Panc1 (cell line): ENCODE results near the gene RPL36.

Experiments used
- CTCF ChIP-seq: fragments of 450-650 bp; IDR thresholded peaks from 2 replicates; pipeline ENCODE4 v1.5.1; 2017; ENCODE audit warnings: mild to moderate bottlenecking
- POLR2AphosphoS5 ChIP-seq: IDR thresholded peaks from 2 replicates; pipeline ENCODE4 v1.6.1; 2012; ENCODE audit warnings: mild to moderate bottlenecking, low read depth, low read length, moderate library complexity
- SIN3A ChIP-seq: IDR thresholded peaks from 2 replicates; pipeline ENCODE4 v1.6.1; 2012; ENCODE audit warnings: low read depth, mild to moderate bottlenecking, low read length, moderate library complexity, borderline replicate concordance; ENCODE audit not compliant: insufficient read depth
- TF ChIP-seq, protein P1 (sequence below), 2 experiments: IDR thresholded peaks; 2 replicates each; pipeline ENCODE4 v1.6.1; 2011 to 2012; ENCODE audit warnings: low read depth in 2 of 2, control low read depth in 1 of 2, low read length in 1 of 2, mild to moderate bottlenecking in 1 of 2, moderate library complexity in 1 of 2; ENCODE audit not compliant: insufficient read depth in 1 of 2

DNA sequence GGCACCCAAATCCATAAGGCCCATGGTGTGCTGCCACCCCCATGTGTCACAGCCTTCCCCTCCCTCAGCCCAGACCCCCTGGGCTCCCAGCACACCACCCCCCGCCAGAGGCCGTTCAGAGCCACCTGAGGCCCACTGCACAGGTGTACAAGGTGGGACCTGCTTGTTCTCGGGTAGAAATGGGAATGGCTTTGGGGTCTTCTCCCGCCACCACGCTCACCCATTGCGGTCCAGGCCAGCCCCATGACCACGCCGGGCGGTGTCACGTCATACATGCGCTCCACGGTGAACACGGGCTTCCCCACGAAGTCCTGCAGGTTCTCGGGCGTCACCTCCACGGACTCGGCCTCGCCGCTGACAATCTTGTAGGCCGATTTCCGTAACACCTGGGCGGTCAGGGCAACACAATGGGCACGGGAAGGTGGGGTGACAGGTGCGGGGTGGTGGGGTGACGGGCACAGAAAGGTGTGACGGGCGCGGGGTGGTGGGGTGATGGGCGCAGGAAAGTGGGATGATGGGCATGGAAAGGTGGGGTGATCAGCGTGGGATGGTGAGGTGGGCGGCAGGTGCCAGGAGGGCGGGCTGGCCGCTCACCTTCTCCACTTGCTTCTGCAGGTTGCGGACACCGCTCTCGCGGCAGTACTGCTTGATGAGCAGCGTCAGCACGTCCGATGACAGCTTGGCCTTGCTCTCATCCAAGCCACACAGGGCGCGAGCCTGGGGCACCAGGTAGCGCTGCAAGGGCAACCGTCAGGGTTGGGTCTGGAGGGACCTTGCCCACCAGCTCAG is 4.3 kb downstream of the RPL36 start:
- TF ChIP-seq CTCF (no peak), POLR2AphosphoS5 (no peak; the same call in 1 of the 2 replicates), SIN3A (no peak)
- TF ChIP-seq, protein P1, sequence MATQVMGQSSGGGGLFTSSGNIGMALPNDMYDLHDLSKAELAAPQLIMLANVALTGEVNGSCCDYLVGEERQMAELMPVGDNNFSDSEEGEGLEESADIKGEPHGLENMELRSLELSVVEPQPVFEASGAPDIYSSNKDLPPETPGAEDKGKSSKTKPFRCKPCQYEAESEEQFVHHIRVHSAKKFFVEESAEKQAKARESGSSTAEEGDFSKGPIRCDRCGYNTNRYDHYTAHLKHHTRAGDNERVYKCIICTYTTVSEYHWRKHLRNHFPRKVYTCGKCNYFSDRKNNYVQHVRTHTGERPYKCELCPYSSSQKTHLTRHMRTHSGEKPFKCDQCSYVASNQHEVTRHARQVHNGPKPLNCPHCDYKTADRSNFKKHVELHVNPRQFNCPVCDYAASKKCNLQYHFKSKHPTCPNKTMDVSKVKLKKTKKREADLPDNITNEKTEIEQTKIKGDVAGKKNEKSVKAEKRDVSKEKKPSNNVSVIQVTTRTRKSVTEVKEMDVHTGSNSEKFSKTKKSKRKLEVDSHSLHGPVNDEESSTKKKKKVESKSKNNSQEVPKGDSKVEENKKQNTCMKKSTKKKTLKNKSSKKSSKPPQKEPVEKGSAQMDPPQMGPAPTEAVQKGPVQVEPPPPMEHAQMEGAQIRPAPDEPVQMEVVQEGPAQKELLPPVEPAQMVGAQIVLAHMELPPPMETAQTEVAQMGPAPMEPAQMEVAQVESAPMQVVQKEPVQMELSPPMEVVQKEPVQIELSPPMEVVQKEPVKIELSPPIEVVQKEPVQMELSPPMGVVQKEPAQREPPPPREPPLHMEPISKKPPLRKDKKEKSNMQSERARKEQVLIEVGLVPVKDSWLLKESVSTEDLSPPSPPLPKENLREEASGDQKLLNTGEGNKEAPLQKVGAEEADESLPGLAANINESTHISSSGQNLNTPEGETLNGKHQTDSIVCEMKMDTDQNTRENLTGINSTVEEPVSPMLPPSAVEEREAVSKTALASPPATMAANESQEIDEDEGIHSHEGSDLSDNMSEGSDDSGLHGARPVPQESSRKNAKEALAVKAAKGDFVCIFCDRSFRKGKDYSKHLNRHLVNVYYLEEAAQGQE (IDR thresholded peaks at IDR 0.05; ENCODE audit: insufficient read depth in 1 of 2, low read depth in 2 of 2, low read length in 1 of 2): no peak
